HepG2 (cell line): ENCODE measurements around the gene SLC22A7. TPM values are rescaled to one million over a fixed set of nuclear protein-coding genes. Genes with fewer than 3 reads are reported as not detected.

Experiments used
- ATAC-seq: fragments of 200-7000 bp; cut with Tn5 transposase; 3 replicates; pipeline ENCODE4 v1.9.1; 2020; ENCODE audit warnings: mild to moderate bottlenecking, moderate library complexity
- BruUV-seq: library from RNA; stranded (reverse); fragments of 400-500 nt; replicated peaks from 2 replicates; lab custom pipeline; 2021; lab: Mats Ljungman, UMichigan
- CTCF ChIA-PET: fragments of 300-600 bp; formaldehyde crosslinking; extraction: SDS; loops from one replicate; lab custom pipeline; 2021; ENCODE audit warnings: low total read pairs, inconsistent platforms, low intra/inter-chr PET ratio; lab: Yijun Ruan, JAX
- POLR2A ChIA-PET: fragments of 350-600 bp; sonication (Branson Sonifier 250); formaldehyde crosslinking; loops from one replicate; lab custom pipeline; 2020; ENCODE audit warnings: antibody characterized with exemption, inconsistent platforms; lab: Yijun Ruan, JAX
- DNase-seq: peaks from one replicate; pipeline ENCODE4 v3.0.0-alpha.2; 2015; ENCODE audit warnings: low spot score
- FAIRE-seq: peaks from 3 replicates; lab custom pipeline; 2011; peaks lifted over from hg19 to GRCh38; lab: Jason Lieb, UNC
- H2AFZ ChIP-seq: one replicate; pipeline ENCODE4 v1.6.1; 2011; ENCODE audit warnings: low read length, inconsistent platforms
- H3K27ac ChIP-seq: fragments of 300-600 bp; 3 replicates; pipeline ENCODE4 v1.8.0; 2011; ENCODE audit warnings: mixed run types, mild to moderate bottlenecking, mixed read lengths, low read length, inconsistent platforms; ENCODE audit not compliant: insufficient read depth; ENCODE audit errors: extremely low read length
- H3K27me3 ChIP-seq, 2 experiments: fragments of 200-600 bp in 1 of 2; 2 replicates in 1 of 2; 3 replicates in 1 of 2; pipeline versions ENCODE4 v1.6.0 to v1.8.0; 2011; ENCODE audit warnings: low read length in 2 of 2, mild to moderate bottlenecking in 2 of 2, moderate library complexity in 2 of 2, inconsistent platforms in 1 of 2; ENCODE audit not compliant: insufficient read depth in 2 of 2, control insufficient read depth in 1 of 2
- H3K36me3 ChIP-seq, 2 experiments: fragments of 200-600 bp in 1 of 2; replicated peaks in 1 of 2; 2 replicates in 1 of 2; 3 replicates in 1 of 2; pipeline versions ENCODE4 v1.5.1 to v1.8.0; 2011; ENCODE audit warnings: low read length in 2 of 2, inconsistent platforms in 1 of 2; ENCODE audit not compliant: insufficient read depth in 2 of 2, control insufficient read depth in 1 of 2
- H3K4me1 ChIP-seq: 2 replicates; pipeline ENCODE4 v1.5.1; 2012; ENCODE audit warnings: low read length, inconsistent platforms; ENCODE audit not compliant: insufficient read depth
- H3K4me2 ChIP-seq: 2 replicates; pipeline ENCODE4 v1.6.0; 2011; ENCODE audit warnings: low read depth, low read length, inconsistent platforms
- H3K4me3 ChIP-seq, 3 experiments: fragments of 200-600 bp in 1 of 3; sonication (generic), shearing (Covaris generic) in 1 of 3; replicated peaks in 1 of 3; 2 replicates each; pipeline ENCODE4 v1.5.1; 2011 to 2016; ENCODE audit warnings: low read length in 3 of 3, inconsistent platforms in 2 of 3, low read depth in 2 of 3, mild to moderate bottlenecking in 2 of 3, control low read depth in 1 of 3, mixed read lengths in 1 of 3; ENCODE audit not compliant: insufficient read depth in 1 of 3
- H3K79me2 ChIP-seq: one replicate; pipeline ENCODE4 v1.6.1; 2011; ENCODE audit warnings: low read length, inconsistent platforms; ENCODE audit not compliant: insufficient read depth
- H3K9ac ChIP-seq: 2 replicates; pipeline ENCODE4 v1.6.0; 2011; ENCODE audit warnings: mild to moderate bottlenecking, low read depth, low read length, inconsistent platforms; ENCODE audit not compliant: insufficient read depth
- H3K9me3 ChIP-seq: 2 replicates; pipeline ENCODE4 v1.5.1; 2012; ENCODE audit warnings: mild to moderate bottlenecking, low read length
- H4K20me1 ChIP-seq: 2 replicates; pipeline ENCODE4 v1.6.0; 2011; ENCODE audit warnings: inconsistent platforms, mild to moderate bottlenecking, low read length, moderate library complexity; ENCODE audit not compliant: insufficient read depth
- ATAD3A ChIP-seq: sonication (generic); formaldehyde crosslinking; IDR thresholded peaks from 2 replicates; pipeline ENCODE4 v1.4.0; 2020; ENCODE audit warnings: missing genetic modification reagents
- RELA ChIP-seq: sonication (generic); formaldehyde crosslinking; IDR thresholded peaks from 2 replicates; pipeline ENCODE4 v1.4.0; 2020; ENCODE audit warnings: missing genetic modification reagents
- TEAD2 ChIP-seq: sonication (generic); formaldehyde crosslinking; IDR thresholded peaks from 2 replicates; pipeline ENCODE4 v1.9.0; 2021; ENCODE audit warnings: missing genetic modification reagents
- YY1 ChIP-seq: IDR thresholded peaks from 2 replicates; pipeline ENCODE4 v1.6.1; 2011; ENCODE audit warnings: low read length, low read depth, moderate library complexity, mild to moderate bottlenecking; ENCODE audit not compliant: insufficient read depth, insufficient replicate concordance
- ZBTB10 ChIP-seq: sonication (generic); formaldehyde crosslinking; IDR thresholded peaks from 2 replicates; pipeline ENCODE4 v1.4.0; 2020; ENCODE audit warnings: missing genetic modification reagents, borderline replicate concordance
- ZNF841 ChIP-seq: sonication (generic); formaldehyde crosslinking; IDR thresholded peaks from 2 replicates; pipeline ENCODE4 v1.8.1; 2023; ENCODE audit warnings: missing genetic modification reagents, borderline replicate concordance
- WGBS: methylation state at CpG from one replicate; pipeline ENCODE4 v1.1.6; 2017; ENCODE audit warnings: low lambda C conversion rate; 5-methylcytosine and 5-hydroxymethylcytosine counted together
- in situ Hi-C: cut with HindIII; loops from 2 replicates; pipeline ENCODE4 v1.10.0; 2017; ENCODE audit warnings: low pct_unique_long_range_greater_than_20kb; ENCODE audit not compliant: extremely low pct_ligation_motif_present
- intact Hi-C: fragments of 100-400 bp; cut with micrococcal nuclease; formaldehyde crosslinking; loops from one replicate; pipeline ENCODE4 v1.10.0; 2022; ENCODE audit not compliant: unreplicated experiment
- polyA plus RNA-seq, 8 experiments: library from polyadenylated mRNA; depleted of rRNA in 3 of 8; stranded (reverse) in 7 of 8; unstranded in 1 of 8; fragments of >200 nt; fragmentation: Illumina TruSeq in 4 of 8; extraction: Trizol in 4 of 8; gene quantifications; 2 replicates each; pipeline versions ENCODE4 v1.2.1 to v1.2.3, GENCODE V29; 2011 to 2016; ENCODE audit warnings: low read depth in 4 of 8, missing spikeins in 1 of 8, mixed read lengths in 1 of 8; ENCODE audit not compliant: insufficient read depth in 1 of 8
- total RNA-seq, 5 experiments: library from RNA; depleted of rRNA; stranded (reverse); fragments of >200 nt; fragmentation: Illumina TruSeq; extraction: Trizol; gene quantifications; 2 replicates each; pipeline ENCODE4 v1.2.3, GENCODE V29; 2016; ENCODE audit warnings: low read depth in 1 of 5
- TF ChIP-seq, protein P1 (sequence below): sonication (generic); formaldehyde crosslinking; IDR thresholded peaks from 2 replicates; pipeline ENCODE4 v1.8.0; 2023; ENCODE audit warnings: mild to moderate bottlenecking, missing genetic modification reagents
- TF ChIP-seq, protein P2 (sequence below): sonication (generic); formaldehyde crosslinking; IDR thresholded peaks from 2 replicates; pipeline ENCODE4 v1.5.1; 2020; ENCODE audit warnings: mild to moderate bottlenecking, missing genetic modification reagents, moderate library complexity

The SLC22A7 gene
- total and polyA plus RNA-seq, 2 of the 13 experiments (the other 11 are each of a cell fraction or from before 2014, with no cell fraction given): 5.3 to 22.6 TPM

DNA sequence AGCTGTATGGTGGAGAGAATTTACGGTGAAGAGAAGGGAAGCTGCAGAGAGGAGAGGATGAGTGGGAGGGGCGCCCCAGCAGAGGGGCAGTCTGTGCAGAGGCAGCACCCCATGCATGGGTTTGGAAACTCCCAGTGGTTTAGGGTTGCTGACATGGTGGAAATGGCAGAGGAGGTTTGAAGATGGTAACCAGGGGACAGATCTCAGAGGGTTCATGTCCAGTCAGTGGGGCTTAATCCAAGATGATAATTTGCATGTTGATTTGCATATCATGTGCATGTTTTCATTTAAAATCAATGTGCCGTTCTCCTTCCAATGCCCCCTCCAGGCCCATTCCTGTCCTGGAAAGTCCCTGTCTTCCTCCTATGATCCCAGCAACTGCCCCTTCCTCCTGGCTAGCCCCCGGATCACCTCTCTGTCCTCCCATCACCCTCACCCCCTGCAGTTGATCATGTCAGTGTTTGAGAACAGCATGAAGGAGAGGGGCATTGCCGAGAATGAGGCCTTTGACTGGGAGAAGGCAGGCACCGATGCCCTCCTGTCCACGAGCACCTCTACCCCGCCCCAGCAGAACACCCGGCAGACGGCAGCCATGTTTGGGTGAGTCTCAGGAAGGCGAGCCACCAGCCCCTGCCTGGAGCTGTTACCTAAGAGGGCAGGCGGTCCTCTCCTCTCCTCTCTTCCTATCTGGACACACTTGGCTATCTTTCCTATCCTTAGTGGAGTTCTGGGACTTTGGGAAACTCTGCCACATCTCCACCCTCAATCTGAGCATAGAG is 40.5 kb upstream of the SLC22A7 start:
- FAIRE-seq: no peak
- DNase-seq: no peak
- H3K9me3 ChIP-seq: no peaks in the 10 kb centered on the region
- intact Hi-C loops: no loop called here
- H3K36me3 ChIP-seq: no peaks in the 10 kb centered on the region
- BruUV-seq: no TSS peak
- CTCF ChIA-PET: no interaction called here
- peaks cover 12 to 54% of the 10 kb centered on the region in 2 experiments for H3K27me3 ChIP-seq
- no peak overlapping the region for H3K9ac ChIP-seq
- in situ Hi-C loops: no loop called here
- 16% methylated on average over 12 of the region's 12 CpGs for WGBS
- peaks cover 47% of the 10 kb centered on the region for H3K4me1 ChIP-seq
- POLR2A ChIA-PET: interaction anchor here (0.6 to 1.3 kb wide), 4 partner anchors 10 to 870 kb away, joined by 3 to 4 read pairs (median 4); partner anchors contain the start of gene TMEM63B
- H3K4me2 ChIP-seq: peak overlapping the region; percentile 73
- ATAC-seq: peak; percentile 15; the same call in 2 of the 3 replicates
- H3K79me2 ChIP-seq: no peaks in the 10 kb centered on the region
- H4K20me1 ChIP-seq: no peaks in the 10 kb centered on the region
- H2AFZ ChIP-seq: peak overlapping the region; percentile 42
- peak overlapping the region in 2 of 3 experiments; percentile 17 to 58; a peak in 3 of 6 replicates for H3K4me3 ChIP-seq
- H3K27ac ChIP-seq: no peak overlapping the region
- TF ChIP-seq, protein P1, sequence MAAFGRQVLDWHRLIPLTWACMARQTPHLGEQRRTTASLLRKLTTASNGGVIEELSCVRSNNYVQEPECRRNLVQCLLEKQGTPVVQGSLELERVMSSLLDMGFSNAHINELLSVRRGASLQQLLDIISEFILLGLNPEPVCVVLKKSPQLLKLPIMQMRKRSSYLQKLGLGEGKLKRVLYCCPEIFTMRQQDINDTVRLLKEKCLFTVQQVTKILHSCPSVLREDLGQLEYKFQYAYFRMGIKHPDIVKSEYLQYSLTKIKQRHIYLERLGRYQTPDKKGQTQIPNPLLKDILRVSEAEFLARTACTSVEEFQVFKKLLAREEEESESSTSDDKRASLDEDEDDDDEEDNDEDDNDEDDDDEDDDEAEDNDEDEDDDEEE (CRISPR knock-in tag): 0 out of 2 replicates have a peak, but pooled peaks have one; percentile 26
- TF ChIP-seq YY1: peak; percentile 87
- TF ChIP-seq, protein P2, sequence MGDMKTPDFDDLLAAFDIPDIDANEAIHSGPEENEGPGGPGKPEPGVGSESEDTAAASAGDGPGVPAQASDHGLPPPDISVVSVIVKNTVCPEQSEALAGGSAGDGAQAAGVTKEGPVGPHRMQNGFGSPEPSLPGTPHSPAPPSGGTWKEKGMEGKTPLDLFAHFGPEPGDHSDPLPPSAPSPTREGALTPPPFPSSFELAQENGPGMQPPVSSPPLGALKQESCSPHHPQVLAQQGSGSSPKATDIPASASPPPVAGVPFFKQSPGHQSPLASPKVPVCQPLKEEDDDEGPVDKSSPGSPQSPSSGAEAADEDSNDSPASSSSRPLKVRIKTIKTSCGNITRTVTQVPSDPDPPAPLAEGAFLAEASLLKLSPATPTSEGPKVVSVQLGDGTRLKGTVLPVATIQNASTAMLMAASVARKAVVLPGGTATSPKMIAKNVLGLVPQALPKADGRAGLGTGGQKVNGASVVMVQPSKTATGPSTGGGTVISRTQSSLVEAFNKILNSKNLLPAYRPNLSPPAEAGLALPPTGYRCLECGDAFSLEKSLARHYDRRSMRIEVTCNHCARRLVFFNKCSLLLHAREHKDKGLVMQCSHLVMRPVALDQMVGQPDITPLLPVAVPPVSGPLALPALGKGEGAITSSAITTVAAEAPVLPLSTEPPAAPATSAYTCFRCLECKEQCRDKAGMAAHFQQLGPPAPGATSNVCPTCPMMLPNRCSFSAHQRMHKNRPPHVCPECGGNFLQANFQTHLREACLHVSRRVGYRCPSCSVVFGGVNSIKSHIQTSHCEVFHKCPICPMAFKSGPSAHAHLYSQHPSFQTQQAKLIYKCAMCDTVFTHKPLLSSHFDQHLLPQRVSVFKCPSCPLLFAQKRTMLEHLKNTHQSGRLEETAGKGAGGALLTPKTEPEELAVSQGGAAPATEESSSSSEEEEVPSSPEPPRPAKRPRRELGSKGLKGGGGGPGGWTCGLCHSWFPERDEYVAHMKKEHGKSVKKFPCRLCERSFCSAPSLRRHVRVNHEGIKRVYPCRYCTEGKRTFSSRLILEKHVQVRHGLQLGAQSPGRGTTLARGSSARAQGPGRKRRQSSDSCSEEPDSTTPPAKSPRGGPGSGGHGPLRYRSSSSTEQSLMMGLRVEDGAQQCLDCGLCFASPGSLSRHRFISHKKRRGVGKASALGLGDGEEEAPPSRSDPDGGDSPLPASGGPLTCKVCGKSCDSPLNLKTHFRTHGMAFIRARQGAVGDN (CRISPR knock-in tag): peak; percentile 57
- no peak for TF ChIP-seq TEAD2 (CRISPR knock-in tag)
- no peak for TF ChIP-seq ATAD3A (CRISPR knock-in tag)
- TF ChIP-seq RELA: no peak
- no peak for TF ChIP-seq ZBTB10
- TF ChIP-seq ZNF841 (CRISPR knock-in tag): no peak
